ENCODE results near the gene RUSC1.

Gene RUSC1

DNA sequence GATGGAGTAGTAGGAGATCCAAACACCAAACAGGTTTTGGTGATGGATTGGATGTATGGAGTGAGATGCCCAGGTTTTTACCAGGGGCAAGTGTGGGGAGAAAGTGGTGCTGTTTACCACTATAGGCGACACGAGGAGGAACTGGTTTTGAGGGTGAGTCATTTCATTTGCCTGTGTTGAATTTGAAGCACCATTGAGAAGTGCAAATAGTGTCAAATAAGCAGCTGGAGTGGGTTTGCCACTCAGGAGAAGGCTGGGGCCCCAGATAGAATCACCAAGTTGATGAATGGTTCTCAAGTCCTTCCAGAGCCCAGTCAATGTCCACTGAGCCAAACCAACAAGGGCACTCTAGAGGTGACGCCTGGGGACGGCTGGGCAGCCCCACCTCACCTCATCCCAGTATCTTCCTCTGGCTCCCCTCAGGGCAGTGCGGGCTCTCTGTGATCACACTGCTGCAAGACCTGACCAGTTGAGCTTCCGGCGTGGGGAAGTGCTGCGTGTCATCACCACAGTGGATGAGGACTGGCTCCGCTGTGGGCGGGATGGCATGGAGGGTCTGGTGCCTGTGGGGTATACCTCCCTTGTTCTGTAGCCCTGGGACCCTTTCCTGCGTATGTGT lies 9.4 kb downstream of the RUSC1 start:
- TF ChIP-seq, protein P1, sequence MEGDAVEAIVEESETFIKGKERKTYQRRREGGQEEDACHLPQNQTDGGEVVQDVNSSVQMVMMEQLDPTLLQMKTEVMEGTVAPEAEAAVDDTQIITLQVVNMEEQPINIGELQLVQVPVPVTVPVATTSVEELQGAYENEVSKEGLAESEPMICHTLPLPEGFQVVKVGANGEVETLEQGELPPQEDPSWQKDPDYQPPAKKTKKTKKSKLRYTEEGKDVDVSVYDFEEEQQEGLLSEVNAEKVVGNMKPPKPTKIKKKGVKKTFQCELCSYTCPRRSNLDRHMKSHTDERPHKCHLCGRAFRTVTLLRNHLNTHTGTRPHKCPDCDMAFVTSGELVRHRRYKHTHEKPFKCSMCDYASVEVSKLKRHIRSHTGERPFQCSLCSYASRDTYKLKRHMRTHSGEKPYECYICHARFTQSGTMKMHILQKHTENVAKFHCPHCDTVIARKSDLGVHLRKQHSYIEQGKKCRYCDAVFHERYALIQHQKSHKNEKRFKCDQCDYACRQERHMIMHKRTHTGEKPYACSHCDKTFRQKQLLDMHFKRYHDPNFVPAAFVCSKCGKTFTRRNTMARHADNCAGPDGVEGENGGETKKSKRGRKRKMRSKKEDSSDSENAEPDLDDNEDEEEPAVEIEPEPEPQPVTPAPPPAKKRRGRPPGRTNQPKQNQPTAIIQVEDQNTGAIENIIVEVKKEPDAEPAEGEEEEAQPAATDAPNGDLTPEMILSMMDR (conservative IDR thresholded peaks at IDR 0.05; ENCODE audit: low read length), result no peak
- H3K4me3 ChIP-seq (ENCODE audit: low read length), result no peak overlapping the region
- DNase-seq (ENCODE audit: low read depth), result no peak

GRCh38 chr1:155334962-155335361 lies 14.3 kb downstream of the RUSC1 start:
- TF ChIP-seq, protein P1 (conservative IDR thresholded peaks at IDR 0.05; ENCODE audit: low read length), result no peak
- no peak for DNase-seq (ENCODE audit: low read depth)
- no peak overlapping the region for H3K4me3 ChIP-seq (ENCODE audit: low read length)

DNA sequence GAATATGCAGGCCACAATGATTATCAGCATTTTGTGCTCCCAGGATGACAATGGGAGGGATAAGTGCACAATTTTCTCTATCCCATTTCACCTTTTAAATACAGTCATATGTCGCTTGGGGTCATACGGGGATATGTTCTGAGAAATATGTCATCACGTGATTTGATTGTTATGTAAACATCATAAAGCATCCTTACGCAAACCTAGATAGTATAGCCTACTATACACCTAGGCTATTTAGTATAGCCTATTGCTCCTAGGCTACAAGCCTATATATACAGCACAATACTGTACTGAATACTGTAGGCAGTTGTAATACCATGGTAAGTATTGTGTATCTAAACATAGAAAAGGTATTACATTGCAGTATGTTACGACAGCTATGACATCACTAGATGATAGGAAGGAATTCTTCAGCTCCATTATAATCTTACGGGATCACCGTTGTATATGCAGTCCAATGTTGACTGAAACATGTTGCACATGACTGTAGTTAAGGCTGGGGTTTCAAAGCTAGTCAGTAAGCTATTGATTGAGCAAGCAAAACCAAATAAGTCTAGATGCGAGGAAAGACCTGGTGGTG lies 18.9 kb downstream of the RUSC1 start:
- no peak for DNase-seq (ENCODE audit: low read depth)
- TF ChIP-seq, protein P1 (conservative IDR thresholded peaks at IDR 0.05; ENCODE audit: low read length), result no peak
- no peak overlapping the region for H3K4me3 ChIP-seq (ENCODE audit: low read length)

GRCh38 chr1:155342842-155343241 lies 22.1 kb downstream of the RUSC1 start:
- no peak overlapping the region for H3K4me3 ChIP-seq (ENCODE audit: low read length)
- TF ChIP-seq, protein P1 (conservative IDR thresholded peaks at IDR 0.05; ENCODE audit: low read length), result no peak
- no peak for DNase-seq (ENCODE audit: low read depth)

- DNase-seq (ENCODE audit: low read depth), result no peak
- no peak overlapping the region for H3K4me3 ChIP-seq (ENCODE audit: low read length)
- TF ChIP-seq, protein P1 (conservative IDR thresholded peaks at IDR 0.05; ENCODE audit: low read length), result no peak
Observed at GRCh38 chr1:155352631-155353030, 31.9 kb downstream of the RUSC1 start.

GRCh38 chr1:155360051-155360450 lies 39.4 kb downstream of the RUSC1 start:
- H3K4me3 ChIP-seq (ENCODE audit: low read length), result no peak overlapping the region
- TF ChIP-seq, protein P1 (conservative IDR thresholded peaks at IDR 0.05; ENCODE audit: low read length), result no peak
- no peak for DNase-seq (ENCODE audit: low read depth)

- peak; percentile 7 for DNase-seq (ENCODE audit: low read depth)
- TF ChIP-seq, protein P1 (conservative IDR thresholded peaks at IDR 0.05; ENCODE audit: low read length), result no peak
- H3K4me3 ChIP-seq (ENCODE audit: low read length), result no peak overlapping the region
Observed at GRCh38 chr1:155379180-155379579, 58.5 kb downstream of the RUSC1 start.
